Smooth muscle cell (in vitro differentiated cells): Measurements from ENCODE around the gene ETV3. TPM values are rescaled to one million over a fixed set of nuclear protein-coding genes. Genes with fewer than 3 reads are reported as not detected.
"Not testable (repeated sequence)": the region's sequence is repeated elsewhere in the genome, so short reads cannot be mapped to it uniquely, and the experiment has no call there.

Experiments
- DNase-seq: peaks from one replicate; lab custom pipeline; 2025; ENCODE audit not compliant: unreplicated experiment; lab: John Stamatoyannopoulos, UW
- H2AFZ ChIP-seq: fragments of 200-600 bp; sonication (generic); 2 replicates; pipeline ENCODE4 v1.6.0; 2016; ENCODE audit warnings: antibody characterized with exemption, low read depth, mild to moderate bottlenecking
- H3F3A ChIP-seq: fragments of 200-600 bp; sonication (generic); 2 replicates; pipeline ENCODE4 v1.6.0; 2017; ENCODE audit warnings: antibody characterized with exemption, low read depth
- H3K27ac ChIP-seq: fragments of 200-600 bp; sonication (generic); 2 replicates; pipeline ENCODE4 v1.5.1; 2016; ENCODE audit warnings: low read depth, mild to moderate bottlenecking
- H3K27me3 ChIP-seq: fragments of 200-600 bp; sonication (generic); 2 replicates; pipeline ENCODE4 v1.6.1; 2016; ENCODE audit warnings: low read depth, mild to moderate bottlenecking
- H3K36me3 ChIP-seq: fragments of 200-600 bp; sonication (generic); 2 replicates; pipeline ENCODE4 v1.5.1; 2016; ENCODE audit warnings: low read depth
- H3K4me1 ChIP-seq: fragments of 200-600 bp; sonication (generic); 2 replicates; pipeline ENCODE4 v1.5.1; 2016; ENCODE audit warnings: low read depth
- H3K4me2 ChIP-seq: fragments of 200-600 bp; sonication (generic); 2 replicates; pipeline ENCODE4 v1.6.0; 2016; ENCODE audit warnings: mild to moderate bottlenecking
- H3K4me3 ChIP-seq: fragments of 200-600 bp; sonication (generic); 2 replicates; pipeline ENCODE4 v1.5.1; 2016; ENCODE audit warnings: mild to moderate bottlenecking
- H3K79me2 ChIP-seq: fragments of 200-600 bp; sonication (generic); 2 replicates; pipeline ENCODE4 v1.6.0; 2016; ENCODE audit warnings: low read depth, mild to moderate bottlenecking
- H3K9ac ChIP-seq: fragments of 200-600 bp; sonication (generic); 2 replicates; pipeline ENCODE4 v1.6.0; 2016; ENCODE audit warnings: low read depth
- H3K9me3 ChIP-seq: fragments of 200-600 bp; sonication (generic); replicated peaks from 2 replicates; pipeline ENCODE4 v1.5.1; 2016; ENCODE audit warnings: low read depth
- H4K20me1 ChIP-seq: fragments of 200-600 bp; sonication (generic); 2 replicates; pipeline ENCODE4 v1.6.0; 2016; ENCODE audit warnings: low read depth
- WGBS: methylation state at CpG from one replicate; pipeline ENCODE4 v1.1.7; 2016; ENCODE audit warnings: low lambda C conversion rate; 5-methylcytosine and 5-hydroxymethylcytosine counted together
- polyA plus RNA-seq: library from polyadenylated mRNA; unstranded; fragments of >200 nt; fragmentation: Nextera tagmentation; extraction: Ambion mirVana; gene quantifications from 2 replicates; pipeline ENCODE4 v1.2.1, GENCODE V29; 2016
- total RNA-seq: library from RNA; depleted of rRNA; stranded (reverse); fragments of >200 nt; gene quantifications from 2 replicates; pipeline ENCODE4 v1.2.3, GENCODE V29; 2014
- TF ChIP-seq, protein P1 (sequence below): fragments of 200-600 bp; sonication (generic); IDR thresholded peaks from 2 replicates; pipeline ENCODE4 v1.5.1; 2017; ENCODE audit warnings: borderline replicate concordance, mild to moderate bottlenecking, antibody characterized with exemption; ENCODE audit not compliant: insufficient read depth, poor library complexity, severe bottlenecking

ETV3 gene
- total and polyA plus RNA-seq, 2 experiments from 2014 or later, result 11.4 to 33.2 TPM

DNA sequence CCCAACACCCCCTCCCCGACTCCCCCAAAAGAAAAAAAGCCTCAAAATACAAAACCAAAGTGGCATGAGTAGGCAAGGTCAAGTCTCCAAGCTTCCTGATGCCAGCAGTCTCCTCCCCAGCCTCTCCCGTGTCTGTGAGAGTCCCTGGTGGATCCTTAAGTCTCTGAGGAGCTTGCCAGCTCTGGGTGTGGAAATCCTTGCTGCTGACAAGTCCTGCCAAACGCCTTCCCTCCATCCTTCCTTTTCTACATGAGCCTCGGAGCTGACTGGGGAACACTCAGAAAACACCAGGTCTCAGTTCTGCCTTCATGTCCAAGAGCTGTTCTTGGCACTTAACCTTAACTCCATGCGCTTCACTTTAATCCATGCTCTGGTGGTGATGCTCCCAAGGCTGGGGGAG is 34.9 kb downstream of the ETV3 start:
- Histone ChIP-seq H3K9me3 (no peaks in the 10 kb centered on the region), H3K27me3 (no peaks in the 10 kb centered on the region), H2AFZ (no peak overlapping the region), H3K79me2 (no peaks in the 10 kb centered on the region), H3K27ac (no peak overlapping the region), H3F3A (no peaks in the 10 kb centered on the region), H3K9ac (no peak overlapping the region), H3K4me1 (peaks cover 6% of the 10 kb centered on the region), H3K4me3 (no peak overlapping the region), H4K20me1 (no peaks in the 10 kb centered on the region), H3K4me2 (no peak overlapping the region), H3K36me3 (no peaks in the 10 kb centered on the region)
- TF ChIP-seq, protein P1, sequence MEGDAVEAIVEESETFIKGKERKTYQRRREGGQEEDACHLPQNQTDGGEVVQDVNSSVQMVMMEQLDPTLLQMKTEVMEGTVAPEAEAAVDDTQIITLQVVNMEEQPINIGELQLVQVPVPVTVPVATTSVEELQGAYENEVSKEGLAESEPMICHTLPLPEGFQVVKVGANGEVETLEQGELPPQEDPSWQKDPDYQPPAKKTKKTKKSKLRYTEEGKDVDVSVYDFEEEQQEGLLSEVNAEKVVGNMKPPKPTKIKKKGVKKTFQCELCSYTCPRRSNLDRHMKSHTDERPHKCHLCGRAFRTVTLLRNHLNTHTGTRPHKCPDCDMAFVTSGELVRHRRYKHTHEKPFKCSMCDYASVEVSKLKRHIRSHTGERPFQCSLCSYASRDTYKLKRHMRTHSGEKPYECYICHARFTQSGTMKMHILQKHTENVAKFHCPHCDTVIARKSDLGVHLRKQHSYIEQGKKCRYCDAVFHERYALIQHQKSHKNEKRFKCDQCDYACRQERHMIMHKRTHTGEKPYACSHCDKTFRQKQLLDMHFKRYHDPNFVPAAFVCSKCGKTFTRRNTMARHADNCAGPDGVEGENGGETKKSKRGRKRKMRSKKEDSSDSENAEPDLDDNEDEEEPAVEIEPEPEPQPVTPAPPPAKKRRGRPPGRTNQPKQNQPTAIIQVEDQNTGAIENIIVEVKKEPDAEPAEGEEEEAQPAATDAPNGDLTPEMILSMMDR, result no peak
- no peak for DNase-seq
- 85% methylated on average over 5 of the region's 5 CpGs for WGBS

DNA sequence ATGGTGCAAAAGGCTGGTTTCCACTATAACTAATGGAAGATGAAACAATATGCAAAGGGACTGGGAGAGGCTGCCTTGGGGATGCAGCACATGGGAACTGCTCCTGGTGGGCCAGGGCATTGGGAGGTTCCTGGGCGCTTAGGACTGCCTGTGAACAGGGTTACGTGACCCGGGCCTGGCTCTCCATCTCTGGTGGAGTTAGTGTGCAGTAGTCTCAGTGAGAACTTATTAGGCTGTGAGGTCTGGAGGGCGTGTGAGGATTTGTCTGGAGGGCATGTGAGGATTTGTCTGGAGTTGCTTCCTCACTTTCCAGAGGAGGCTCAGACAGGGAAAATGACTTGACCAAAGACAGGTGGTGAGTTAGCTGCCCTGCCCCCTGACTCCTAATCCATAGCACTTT is 37.0 kb downstream of the ETV3 start:
- WGBS, result 78% methylated on average over 4 of the region's 4 CpGs

DNA sequence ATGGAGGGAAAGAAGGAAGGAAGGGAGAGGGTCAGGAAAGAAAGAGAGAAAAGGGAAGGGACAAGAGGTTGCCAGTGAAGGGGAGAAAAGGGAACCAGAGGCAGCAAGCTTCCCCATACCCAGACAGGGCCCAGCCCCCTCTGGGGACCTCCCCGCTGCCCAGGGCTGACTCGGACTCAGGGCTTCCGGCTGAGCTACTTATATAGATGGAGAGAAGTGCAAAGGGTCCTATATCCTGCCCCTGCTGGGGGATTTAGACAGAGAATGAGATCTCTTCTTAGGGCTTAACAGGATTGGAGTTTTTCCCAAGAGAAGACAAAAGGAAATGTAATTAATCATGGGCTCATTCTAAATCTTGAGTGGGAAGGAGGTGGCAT is 38.6 kb downstream of the ETV3 start, which contains the start of gene ETV3L:
TSS of gene ETV3L (minus strand) at position 176 of the 377 bp plus-strand sequence. CDS start 285 bp downstream, outside the sequence.
- WGBS, result 90% methylated on average over 3 of the region's 3 CpGs
- Histone ChIP-seq H3K4me1 (no peaks in the 10 kb centered on the region), H3K36me3 (no peaks in the 10 kb centered on the region), H3K9ac (no peak within 1 kb of the TSS), H4K20me1 (no peaks in the 10 kb centered on the region), H3K27ac (no peak within 1 kb of the TSS), H3K4me3 (no peak within 1 kb of the TSS), H3K9me3 (no peaks in the 10 kb centered on the region), H3K79me2 (no peaks in the 10 kb centered on the region), H3K4me2 (no peak within 1 kb of the TSS), H3F3A (no peaks in the 10 kb centered on the region), H3K27me3 (no peaks in the 10 kb centered on the region), H2AFZ (no peak within 1 kb of the TSS)
- no peak for DNase-seq
- TF ChIP-seq, protein P1, result no peak

More for the DNA sequence above, 37.0 kb downstream of the ETV3 start:
- TF ChIP-seq, protein P1, result no peak
- H2AFZ ChIP-seq, result no peak overlapping the region
- H3F3A ChIP-seq, result no peaks in the 10 kb centered on the region
- H3K4me3 ChIP-seq, result no peak overlapping the region
- H3K27me3 ChIP-seq, result no peaks in the 10 kb centered on the region
- no peaks in the 10 kb centered on the region for H4K20me1 ChIP-seq
- no peaks in the 10 kb centered on the region for H3K79me2 ChIP-seq
- H3K36me3 ChIP-seq, result no peaks in the 10 kb centered on the region
- H3K4me2 ChIP-seq, result no peak overlapping the region
- no peak for DNase-seq
- no peak overlapping the region for H3K9ac ChIP-seq
- H3K9me3 ChIP-seq, result no peaks in the 10 kb centered on the region
- no peak overlapping the region for H3K27ac ChIP-seq
- no peaks in the 10 kb centered on the region for H3K4me1 ChIP-seq

DNA sequence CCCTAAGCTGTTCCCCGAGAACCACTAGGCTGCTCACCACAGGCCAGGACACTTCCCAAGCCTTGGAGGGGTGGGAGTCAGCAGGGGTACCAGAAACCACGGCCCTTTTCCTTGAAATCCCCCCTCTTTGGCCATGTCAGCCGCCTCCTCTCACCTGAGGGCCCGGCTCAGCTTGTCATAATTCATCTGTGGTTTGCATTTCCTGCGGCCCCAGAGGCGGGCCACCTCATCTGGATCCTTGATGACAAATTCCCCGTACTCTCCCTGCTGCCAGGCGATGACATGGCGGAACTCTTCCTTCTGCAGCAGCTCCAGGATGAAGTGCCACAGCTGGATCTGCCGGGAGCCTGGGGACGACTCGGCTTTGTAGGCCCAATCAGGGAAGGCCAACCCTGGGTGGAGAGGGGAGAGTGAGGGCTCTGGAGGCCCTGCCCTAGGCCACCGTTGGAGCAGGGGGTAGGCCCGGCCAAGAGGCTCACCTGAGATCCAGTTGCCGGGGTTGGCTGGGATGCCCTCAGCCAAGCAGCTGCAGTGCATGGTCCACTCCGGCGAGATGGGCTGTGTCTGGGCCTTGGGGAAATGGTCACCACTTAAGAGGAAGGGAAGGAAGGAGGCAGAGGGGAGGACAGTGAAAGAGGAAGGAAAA is 39.1 kb downstream of the ETV3 start:
- not testable (repeated sequence) for DNase-seq, H3K4me1 ChIP-seq, H3K4me3 ChIP-seq, H3K27me3 ChIP-seq, H3K36me3 ChIP-seq, H3K27ac ChIP-seq, H3K9ac ChIP-seq, H3F3A ChIP-seq, H3K9me3 ChIP-seq, H2AFZ ChIP-seq, H3K79me2 ChIP-seq, H3K4me2 ChIP-seq, H4K20me1 ChIP-seq
- WGBS, result 85% methylated on average over 17 of the region's 17 CpGs
